GM21619 (cell line): Measurements from ENCODE around the gene CYP27B1.

Source experiments
- ATAC-seq: cut with Tn5 transposase; IDR thresholded peaks from one replicate; pipeline ENCODE4 v1.9.1; 2021; ENCODE audit not compliant: unreplicated experiment

CYP27B1 gene

DNA sequence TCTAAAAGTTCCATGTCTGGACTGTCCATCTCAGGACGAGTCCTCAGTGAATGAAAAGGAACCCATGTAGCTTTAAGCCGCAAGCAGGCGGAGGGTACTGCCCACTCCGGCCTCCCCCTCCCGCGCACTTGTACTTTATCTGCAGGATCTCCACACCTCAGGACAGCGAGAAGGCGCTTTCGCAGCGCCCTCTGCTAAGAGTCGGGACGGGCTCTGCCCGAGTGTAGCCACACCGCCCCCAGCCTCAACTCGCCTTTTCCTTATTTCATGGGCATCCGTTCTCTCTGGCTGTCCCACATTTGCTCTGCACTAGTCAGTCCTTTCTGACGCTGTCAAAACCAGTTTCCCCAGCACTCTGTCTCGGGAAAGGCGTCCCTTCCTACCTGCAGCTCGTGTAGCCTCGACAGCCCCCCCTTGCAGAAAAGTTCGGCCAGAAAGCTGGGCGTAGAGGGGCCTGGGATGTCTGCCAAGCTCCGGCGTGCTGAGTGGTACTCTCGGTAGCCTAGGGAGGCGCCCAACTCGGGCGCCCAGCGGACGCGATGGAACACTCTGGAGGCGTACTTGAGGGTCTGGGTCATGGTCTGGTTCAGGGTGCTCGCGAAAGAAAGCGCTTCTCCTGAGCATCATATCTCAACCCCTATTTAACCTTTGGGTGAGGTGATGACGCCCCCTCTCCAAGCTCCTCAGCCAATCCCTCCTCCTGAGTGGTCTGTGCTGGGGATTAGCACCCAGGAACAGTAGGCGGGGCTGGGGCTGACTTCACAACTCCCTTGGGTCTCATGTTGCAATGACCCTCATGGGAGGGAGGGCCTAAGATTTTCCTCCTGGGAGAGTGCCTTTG is at the start of gene CYP27B1:
Gene CYP27B1, minus strand, starts transcription at position 615 of the 841 bp plus-strand sequence. Its CDS starts 37 bp downstream, at position 578.
- no peak for ATAC-seq

- no peak for ATAC-seq
Observed at GRCh38 chr12:57816001-57816854, 49.4 kb upstream of the CYP27B1 start.

- no peak for ATAC-seq
Observed at GRCh38 chr12:57815177-57816000, 48.5 kb upstream of the CYP27B1 start.

- ATAC-seq = no peak
Observed at GRCh38 chr12:57813971-57814772, 47.3 kb upstream of the CYP27B1 start.

- ATAC-seq = no peak
Observed at GRCh38 chr12:57813111-57813970, 46.5 kb upstream of the CYP27B1 start.

DNA sequence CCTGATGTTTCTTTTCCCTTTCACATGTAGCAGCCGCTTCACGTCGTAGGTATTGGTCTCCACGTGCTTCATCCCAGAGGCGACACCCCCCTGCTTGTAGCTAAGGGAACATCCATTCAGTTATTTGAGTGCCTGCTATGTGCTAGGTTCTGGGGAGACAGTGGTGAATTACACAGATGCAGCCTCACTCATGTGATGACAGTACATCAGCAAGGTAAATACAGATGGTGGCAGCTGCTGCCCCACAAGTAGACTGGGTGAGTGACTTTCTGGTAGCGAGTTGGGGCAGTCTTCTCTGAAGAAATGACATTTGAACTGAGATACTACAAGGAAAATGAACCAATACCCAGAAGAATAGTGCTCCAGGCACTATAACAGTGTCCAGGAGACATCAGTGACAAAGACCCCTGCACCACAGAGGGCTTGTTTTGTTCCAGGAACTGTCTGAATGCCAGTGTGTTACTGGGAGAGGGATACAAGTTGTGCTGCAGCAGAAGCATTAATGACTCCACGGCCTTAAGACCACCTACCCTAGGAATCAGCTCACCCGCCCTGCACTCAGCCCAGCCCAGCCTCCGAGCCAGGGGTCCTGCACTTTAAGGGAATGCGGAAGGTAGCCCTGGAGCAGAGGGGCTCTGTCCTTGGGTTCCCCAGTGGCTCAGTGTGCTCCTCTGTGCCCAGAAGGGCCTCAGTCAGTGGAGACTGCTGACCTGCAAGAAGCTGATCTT is 44.3 kb upstream of the CYP27B1 start:
- ATAC-seq = no peak

GRCh38 chr12:57810450-57810849 is 43.6 kb upstream of the CYP27B1 start:
- ATAC-seq = no peak

DNA sequence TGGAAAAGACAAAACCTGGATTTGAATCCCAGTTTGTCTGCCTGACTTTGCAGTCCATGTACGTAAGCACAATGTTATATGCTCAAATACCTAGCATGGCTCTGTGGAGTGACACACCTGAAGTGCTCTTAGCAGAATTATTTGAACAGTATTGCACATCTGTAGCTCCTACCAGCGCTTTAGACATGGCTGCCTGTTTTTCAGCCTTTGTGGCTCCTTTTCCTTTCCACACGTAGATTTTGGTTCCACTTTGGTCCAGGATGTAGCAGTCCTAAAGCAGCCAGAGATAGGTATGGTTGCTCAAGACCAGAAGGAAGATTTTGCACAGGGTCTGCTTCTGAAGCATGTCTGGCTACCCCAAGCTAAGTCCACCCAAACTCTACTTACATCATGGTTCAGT is 42.5 kb upstream of the CYP27B1 start:
- no peak for ATAC-seq

- ATAC-seq = no peak
Observed at GRCh38 chr12:57808351-57808750, 41.5 kb upstream of the CYP27B1 start.

- ATAC-seq = no peak
Observed at GRCh38 chr12:57807285-57807684, 40.4 kb upstream of the CYP27B1 start.

- no peak for ATAC-seq
Observed at GRCh38 chr12:57806677-57807076, 39.8 kb upstream of the CYP27B1 start.

GRCh38 chr12:57803319-57803893 is 36.5 kb upstream of the CYP27B1 start:
- no peak for ATAC-seq

GRCh38 chr12:57802607-57803006 is 35.7 kb upstream of the CYP27B1 start:
- no peak for ATAC-seq

GRCh38 chr12:57800965-57801364 is 34.1 kb upstream of the CYP27B1 start:
- ATAC-seq = no peak

DNA sequence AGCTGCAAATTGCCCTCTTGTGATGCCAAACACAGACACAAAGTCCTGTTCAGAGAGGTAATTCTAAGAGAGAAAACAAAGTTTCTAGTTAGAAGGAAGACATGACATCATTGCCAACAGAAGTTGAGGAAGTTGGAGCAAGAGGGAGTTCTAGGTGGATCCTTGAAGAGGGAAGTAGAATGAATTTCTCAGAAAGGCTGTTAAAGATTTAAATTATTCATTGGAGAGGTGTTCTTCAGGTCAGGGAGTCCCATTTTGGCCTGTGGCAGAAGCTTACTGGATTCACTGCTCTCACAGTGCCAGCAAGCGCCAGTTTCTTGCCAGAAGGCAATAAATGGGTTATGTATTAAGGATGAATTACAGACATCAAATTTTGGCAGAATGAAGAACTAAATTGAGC is 31.1 kb upstream of the CYP27B1 start:
- no peak for ATAC-seq

DNA sequence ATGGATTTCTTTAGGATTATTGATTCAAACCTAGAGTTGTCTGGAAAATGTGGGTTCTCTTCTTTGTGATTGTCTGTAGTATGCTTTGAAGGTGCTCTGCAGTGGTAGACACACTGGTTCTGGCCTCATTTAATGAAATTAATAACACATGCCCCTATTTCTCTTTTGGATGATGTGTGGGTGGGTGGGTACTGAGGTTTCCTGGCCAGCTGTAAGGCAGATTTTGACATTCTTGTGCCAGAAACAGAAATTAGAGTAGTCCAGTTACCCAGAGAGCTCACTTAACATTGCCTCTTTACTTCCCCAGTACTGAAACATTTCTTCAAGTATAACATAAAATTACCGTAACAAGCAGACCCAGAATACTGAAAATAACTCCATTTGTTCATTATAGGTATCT is 30.1 kb upstream of the CYP27B1 start:
- no peak for ATAC-seq

DNA sequence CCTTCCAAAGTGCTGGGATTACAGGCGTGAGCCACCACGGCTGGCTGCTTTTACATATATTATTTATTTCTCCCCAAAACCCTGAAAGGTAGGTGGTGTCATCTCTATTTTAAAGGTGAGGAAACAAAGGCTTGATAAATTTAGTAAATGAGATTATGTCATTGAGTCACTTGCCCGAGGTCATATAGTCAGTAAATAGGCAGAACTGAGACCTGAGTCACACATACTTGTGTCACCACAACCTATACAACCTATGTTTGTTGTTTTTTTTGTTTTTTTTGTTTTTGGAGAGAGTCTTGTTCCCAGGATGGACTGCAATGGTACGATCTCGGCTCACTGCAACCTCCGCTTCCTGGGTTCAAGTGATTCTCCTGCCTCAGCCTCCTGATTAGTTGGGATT is 28.5 kb upstream of the CYP27B1 start:
- no peak for ATAC-seq

GRCh38 chr12:57793920-57794319 is 27.0 kb upstream of the CYP27B1 start:
- ATAC-seq = no peak
